Measurements from ENCODE around the gene PRKCH.
"Not testable (repeated sequence)": the region's sequence is repeated elsewhere in the genome, so short reads cannot be mapped to it uniquely, and the experiment has no call there.

PRKCH gene

DNA sequence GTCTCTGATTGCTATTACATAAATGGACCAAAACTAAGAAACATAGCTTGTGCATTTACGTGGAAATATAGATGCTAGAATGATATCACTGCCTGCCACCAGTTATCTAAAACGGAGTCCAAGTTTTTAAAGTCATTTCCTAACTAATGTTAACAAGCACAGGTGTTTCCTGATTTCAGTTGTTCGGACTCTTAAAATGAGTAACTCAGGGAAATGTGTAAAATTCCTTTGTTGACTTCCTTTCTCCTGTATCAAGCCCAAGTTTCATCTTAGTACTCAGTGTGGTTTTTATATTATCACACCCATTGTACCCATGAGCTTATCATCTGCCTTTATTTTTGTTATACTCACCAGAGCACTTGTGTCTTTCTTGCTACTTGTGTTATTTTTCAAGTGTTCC, 13.2 kb upstream of the PRKCH start:
- no peak for DNase-seq (ENCODE audit: low read depth in 2 of 2)

DNA sequence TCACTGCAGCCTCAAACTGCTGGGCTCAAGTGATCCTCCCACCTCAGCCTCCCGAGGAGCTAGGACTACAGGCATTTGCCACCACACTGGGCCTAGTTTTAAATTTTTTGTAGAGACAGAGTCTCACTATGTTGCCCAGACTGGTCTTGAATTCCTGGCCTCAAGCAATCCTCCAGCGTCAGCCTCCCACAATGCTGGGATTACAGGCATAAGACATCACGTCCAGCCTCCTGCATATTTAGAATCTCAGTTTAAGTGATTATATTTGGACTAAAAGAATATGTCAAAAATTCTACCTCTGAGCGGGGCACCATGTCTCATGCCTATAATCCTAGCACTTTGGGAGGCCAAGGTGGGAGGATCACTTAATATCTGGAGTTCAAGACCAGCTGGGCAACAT, 12.7 kb upstream of the PRKCH start:
- DNase-seq (ENCODE audit: low read depth in 2 of 2) = not testable (repeated sequence)

DNA sequence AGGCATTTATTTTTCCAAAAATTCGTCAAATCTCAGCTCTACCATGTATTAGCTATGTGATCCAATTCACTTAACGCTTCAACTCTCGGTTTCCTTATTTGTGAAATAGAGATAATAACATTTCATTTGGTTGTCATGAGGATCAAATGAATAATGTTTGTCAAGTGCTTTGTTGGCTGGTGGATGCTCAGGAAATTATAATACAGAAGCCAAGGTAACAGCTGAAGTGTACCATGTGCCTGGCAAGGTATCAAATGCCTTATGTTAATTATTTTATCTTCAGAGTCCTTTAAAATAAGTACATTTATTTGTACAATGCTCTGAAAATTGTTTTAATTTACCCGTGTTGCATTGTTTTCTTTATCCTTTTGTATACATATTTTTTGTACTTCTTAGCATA, 6.1 kb upstream of the PRKCH start:
- no peak for DNase-seq (ENCODE audit: low read depth in 2 of 2)

DNA sequence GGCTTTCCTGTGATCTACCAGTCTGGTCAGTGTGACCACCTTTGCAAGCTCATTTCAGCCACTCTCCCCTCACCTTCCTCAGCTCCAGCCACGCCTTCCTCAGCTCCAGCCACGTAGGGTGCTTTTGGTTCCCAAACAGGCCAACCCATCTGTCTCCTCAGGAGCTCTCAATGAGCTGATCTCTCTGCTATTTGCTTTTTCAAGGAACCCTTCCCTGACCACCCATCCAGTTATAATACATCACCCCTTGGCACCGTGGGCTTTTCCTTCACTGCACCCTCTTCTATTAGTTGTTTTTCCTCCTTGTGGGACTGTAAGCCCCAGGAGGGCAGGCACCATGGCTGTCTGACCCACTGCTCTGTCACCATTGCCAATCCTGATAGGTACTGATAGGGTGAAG, 2.3 kb upstream of the PRKCH start:
- no peak for DNase-seq (ENCODE audit: low read depth in 2 of 2)

DNA sequence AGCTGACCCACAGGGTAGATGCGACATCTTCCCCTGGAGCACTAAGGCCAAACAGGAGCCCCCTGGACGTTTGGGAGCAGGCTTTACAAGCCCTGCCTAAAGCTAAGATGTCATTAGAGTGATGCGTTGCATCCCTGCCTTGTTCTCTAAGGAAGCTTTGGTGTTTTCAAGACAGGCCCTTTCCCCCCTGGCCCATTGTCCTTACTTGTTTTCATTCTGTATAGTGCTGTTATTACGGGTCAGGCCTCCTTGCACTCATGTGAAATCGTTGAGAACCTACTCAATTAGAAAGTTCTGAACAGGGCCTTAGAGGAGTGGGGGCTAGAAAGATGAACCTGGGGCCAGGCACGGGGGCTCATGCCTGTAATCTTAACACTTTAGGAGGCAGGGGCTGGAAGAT, 1.7 kb upstream of the PRKCH start:
- no peak for DNase-seq (ENCODE audit: low read depth in 2 of 2)

DNA sequence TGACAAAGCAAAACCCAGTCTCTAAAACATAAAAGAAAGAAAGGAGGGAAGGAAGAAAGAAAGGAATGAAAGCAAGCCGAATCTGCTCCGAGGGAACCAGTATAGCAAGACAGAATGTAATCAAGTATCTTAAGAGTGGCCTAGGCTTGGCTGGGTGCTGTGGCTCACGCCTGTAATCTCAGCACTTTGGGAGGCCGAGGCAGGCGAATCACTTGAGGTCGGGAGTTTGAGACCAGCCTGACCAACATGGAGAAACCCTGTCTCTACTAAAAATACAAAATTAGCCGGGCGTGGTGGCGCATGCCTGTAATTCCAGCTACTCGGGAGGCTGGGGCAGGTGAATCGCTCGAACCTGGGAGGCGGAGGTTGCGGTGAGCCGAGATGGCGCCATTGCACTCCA, 1.2 kb upstream of the PRKCH start:
- DNase-seq (ENCODE audit: low read depth in 2 of 2) = not testable (repeated sequence)

DNA sequence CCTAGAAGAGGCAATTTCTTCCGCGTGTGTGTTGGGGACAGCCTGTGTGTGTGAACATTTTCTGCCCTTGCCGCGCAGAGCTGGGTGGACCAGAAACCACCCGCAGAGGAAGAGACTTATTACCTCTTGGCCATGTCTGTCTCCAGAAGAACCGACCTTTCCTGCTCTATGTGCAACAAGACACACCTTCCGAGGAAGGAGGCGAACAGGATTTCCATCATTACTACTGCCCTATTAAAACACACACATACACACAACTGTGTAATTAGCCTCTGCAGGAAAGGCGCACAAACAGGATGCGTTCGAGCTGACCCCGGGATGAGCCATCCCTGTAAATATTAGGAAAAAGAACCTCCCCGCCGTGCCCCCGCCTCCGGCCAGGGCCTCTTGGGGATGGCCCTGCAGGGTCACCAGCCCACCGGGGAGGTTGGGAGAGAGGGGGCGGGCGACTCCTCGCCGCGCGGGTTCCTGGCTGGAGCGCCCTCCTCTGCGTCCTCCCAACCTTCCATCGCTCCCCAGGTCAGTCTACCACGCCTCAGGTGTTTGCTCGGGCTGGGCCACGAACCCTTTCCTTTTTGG, 484 bp upstream of the PRKCH start:
- no peak for DNase-seq (ENCODE audit: low read depth in 2 of 2)

DNA sequence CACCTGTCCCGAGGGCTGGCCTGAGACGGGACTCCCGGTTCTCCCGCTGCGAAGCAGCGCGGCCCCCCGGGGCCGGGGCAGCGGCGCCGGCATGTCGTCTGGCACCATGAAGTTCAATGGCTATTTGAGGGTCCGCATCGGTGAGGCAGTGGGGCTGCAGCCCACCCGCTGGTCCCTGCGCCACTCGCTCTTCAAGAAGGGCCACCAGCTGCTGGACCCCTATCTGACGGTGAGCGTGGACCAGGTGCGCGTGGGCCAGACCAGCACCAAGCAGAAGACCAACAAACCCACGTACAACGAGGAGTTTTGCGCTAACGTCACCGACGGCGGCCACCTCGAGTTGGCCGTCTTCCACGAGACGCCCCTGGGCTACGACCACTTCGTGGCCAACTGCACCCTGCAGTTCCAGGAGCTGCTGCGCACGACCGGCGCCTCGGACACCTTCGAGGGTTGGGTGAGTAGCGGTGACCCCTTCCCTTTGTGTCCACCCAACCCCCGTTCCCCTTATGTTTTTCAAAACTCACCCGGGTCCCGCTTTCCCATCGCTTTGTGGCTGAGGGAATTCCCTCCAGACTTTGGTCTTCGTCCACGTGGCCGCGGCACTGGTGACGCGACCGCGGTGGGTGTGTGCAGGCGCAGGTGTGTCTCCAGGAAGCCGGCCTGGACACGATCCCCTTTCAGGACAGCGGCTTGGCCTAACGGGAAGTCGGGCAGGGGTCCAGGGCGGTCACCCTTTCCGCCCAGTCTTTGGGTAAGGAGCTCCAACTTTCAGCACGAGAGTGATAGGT, 826 bp downstream of the PRKCH start:
- no peak for DNase-seq (ENCODE audit: low read depth in 2 of 2)

DNA sequence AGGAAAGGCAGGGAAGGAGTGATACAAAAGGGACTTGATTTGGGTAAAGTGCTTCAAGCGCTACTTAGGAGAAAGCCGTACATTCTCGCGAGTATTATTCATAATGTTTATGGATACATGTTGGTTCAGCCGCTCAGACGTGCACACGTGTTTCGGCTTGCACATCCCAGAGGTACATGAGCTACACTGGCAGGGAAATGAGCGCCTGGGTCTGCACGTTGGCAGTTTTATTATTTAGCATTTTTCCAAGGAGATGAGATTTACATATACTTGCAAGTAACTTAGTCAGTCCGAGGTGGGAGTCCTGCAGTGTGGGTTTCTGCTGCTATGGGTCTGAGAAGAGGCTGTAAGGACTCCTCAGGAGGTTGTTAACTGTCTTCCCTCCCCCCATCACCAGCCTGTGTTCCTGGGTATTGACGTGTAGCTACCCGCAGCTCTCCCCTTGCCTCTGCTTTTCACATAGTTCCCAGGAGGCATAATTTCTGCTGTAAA, 1.5 kb downstream of the PRKCH start:
- no peak for DNase-seq (ENCODE audit: low read depth in 2 of 2)

DNA sequence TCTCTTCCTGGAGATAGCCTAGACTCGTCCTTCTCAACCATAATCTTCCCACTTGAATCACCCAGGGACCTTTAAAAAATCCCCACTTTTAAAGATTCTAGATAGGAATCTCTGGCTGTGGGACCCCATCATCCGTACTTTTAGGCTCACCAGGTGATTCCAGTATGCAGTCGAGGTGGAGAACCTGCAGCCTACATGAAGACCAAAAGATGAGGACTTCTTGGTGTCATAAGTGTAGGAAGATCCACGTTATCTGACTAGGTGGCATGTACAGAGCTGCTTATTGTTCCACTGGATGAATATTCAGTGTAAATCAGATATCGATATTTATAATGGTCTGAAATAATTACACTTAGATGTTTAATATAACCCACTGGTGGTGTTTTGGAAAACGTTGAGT, 2.6 kb downstream of the PRKCH start:
- no peak for DNase-seq (ENCODE audit: low read depth in 2 of 2)

DNA sequence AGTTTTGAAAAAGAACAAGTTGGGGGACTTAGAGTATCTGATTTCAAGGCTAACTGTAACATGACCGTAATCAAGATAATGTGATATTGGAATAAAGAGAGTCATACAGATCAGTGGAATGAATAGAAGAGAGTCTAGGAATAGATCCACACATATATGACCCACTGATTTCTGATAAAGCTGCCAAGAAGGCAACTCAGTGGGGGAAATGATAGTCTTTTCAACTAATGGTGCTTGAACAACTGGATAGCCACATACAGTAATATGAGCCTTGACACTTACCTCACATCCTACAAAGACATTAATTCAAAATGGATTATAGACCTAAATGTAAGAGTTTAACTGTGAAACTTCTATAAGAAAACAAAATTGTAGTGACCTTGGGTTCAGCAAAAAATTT, 3.8 kb downstream of the PRKCH start:
- DNase-seq (ENCODE audit: low read depth in 2 of 2) = no peak

DNA sequence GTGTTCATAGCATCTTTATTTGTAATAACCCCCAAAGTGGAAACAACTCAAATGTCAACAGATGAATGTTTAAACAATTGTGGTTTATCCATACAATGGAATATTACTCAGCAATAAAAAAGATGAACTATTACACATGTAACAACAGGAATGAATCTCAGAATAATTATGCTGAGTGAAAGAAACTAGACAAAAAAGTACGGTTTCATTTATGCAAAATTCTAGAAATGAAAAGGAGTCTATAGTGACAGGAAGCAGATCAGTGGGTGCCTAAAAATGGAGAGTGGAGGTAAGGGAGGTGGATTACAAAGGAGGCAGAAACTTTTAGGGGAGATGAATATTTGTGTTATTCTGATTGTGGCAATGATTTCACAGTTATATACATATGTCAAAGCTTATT, 4.8 kb downstream of the PRKCH start:
- DNase-seq (ENCODE audit: low read depth in 2 of 2) = no peak

DNA sequence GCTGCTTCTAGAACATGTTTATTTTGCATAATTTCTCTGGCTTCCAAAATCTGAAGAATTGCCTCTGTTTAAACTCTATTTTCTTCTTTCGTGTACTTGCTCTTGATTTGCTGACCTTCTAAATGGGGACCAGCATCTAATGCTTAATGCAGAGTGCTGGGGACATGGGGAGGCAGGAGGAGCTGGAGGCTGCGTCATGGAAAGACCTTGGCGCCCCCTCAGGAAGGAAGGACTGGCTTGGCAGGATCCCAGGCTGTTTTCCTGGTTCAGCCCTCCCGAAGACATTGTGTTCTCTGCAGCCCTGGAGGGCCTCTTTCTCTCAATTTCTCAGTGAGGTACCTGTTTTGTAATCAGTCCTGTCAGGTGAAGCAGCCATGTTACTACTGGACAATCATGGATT, 5.5 kb downstream of the PRKCH start:
- DNase-seq (ENCODE audit: low read depth in 2 of 2) = no peak

DNA sequence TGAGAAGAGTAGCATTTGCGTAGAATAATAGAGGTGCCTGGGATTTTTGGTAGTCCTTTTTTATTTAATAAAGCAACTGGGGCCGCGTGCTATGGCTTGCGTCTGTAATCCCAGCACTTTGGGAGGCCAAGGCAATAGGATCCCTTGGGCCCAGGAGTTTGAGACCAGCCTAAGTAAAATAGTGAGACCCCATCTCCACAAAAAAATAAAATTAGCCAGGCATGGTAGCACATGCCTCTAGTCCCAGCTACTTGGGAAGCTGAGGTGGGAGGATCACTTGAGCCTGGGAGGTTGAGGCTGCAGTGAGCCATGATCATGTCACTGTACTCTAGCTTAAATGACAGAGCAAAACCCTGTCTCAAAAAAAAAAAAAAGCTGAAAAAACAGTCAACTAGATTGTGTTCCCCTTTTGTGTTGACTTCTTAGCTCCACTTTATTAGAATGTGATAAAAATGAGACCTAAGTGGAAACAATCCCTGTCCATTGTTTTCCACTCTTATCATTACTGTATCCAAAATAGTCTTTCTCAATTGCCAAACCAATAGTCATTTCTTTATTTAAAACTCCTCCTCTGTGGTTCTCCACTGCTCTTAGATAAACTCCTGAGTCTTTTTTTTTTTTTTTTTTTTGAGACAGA, 7.4 kb downstream of the PRKCH start:
- DNase-seq (ENCODE audit: low read depth in 2 of 2) = no peak

DNA sequence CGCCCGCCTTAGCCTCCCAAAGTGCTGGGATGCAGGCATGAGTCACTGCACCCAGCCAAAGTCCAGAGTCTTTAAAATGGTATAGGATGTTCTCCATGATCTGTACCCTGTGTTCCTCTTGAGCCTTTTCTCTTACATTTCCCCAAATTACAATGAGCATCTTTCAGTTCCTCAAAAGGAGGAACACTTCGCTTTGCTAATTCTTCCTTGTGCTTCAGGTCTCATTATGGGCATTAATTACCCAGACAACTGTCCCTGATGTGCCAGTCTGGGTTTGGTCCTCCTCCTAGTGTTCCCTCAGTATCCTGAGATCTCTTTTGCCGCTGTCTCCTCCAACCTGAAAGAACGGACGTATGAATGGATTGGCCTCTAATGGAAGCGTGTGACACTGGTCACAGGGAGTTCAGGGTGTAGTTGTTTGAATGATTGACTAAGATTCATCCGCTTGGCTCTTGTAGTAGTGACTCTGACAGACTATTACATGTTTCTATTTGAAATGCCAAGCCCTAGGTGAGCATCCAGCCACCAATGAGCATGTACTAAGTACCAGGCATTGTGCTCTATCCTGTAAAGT, 8.2 kb downstream of the PRKCH start:
- DNase-seq (ENCODE audit: low read depth in 2 of 2) = no peak

DNA sequence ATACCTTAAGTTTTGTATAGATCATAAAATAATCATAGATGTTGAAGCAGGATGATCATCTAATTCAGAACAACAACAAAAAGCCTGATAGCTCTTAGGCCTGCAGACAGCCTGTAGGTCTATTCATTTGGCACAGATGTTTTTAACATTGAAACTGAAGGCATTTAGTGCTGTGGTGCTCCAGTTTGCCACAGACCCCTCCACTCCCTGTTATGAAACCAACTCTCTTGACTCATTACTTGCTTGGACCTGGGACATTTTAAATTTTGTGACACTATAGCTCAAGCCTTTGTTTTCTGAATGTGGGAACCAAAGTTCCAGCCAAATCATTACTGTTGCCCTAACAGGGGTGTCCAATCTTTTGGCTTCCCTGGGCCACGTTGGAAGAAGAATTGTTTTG, 9.1 kb downstream of the PRKCH start:
- DNase-seq (ENCODE audit: low read depth in 2 of 2) = no peak

DNA sequence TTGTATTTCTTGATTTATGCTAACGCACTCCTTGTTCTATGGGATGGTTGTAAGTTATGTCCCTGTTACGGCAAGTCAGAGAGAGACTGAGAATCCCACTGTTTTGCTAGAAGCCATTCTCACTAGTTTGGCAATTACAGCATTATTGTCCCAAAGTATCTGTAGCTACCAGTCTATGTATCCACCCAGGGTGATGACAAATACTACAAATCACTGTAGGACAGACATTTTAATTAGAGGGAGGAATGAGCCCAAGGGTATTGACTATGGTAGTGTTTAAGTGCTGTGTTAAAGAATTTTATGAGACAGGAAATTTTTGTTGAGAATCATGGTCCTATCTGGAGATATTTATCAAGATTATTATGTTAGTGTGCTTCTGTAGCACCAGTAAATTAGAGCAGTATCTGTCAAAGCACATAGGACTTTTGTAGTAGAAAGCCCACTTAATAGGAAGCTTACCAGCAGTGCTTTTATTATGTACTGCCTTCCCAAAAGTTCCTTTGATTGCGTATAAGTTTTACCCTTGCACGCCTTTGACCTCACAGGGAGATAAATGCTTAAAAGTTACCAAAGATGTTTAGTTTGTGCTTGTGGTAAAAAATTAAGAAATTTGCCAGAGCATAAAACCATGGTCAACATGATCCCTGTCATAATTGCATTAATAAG, 10.7 kb downstream of the PRKCH start:
- no peak for DNase-seq (ENCODE audit: low read depth in 2 of 2)

DNA sequence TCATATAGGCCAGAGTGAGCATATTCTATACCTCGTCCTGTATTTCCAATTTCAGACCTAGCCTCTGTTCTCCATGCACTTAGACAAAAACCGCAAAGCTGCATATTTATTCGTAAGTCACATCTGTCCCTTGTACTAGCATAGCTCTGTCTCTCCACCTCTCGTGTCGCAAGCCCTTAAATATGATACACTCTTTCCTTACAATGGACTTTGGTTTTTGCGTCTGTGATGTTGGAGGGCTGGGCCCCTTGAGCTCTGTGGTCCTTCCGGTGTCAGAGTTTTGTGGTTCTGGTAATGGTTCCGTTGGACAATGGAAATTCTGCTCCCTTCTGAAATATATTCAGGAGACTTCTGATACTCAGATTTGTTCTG, 11.3 kb downstream of the PRKCH start:
- no peak for DNase-seq (ENCODE audit: low read depth in 2 of 2)

DNA sequence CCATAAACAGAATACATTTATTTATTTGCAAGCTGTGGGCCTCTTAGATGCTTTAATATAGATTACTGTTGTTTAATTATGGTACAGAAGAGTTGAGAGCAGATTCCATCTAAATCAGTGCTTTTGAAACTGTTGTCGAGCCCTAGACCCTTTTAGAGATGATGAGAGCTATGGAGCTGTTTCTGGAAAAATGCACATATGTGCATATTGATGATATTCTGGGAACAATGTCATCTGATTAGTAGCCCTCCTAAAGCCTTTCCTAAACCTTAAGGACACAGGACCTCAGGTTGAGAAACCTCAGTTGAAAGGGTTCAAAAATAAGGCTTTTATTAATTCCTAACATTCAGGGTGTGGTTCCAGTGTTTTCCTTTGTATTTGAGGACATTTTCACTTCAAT, 11.7 kb downstream of the PRKCH start:
- no peak for DNase-seq (ENCODE audit: low read depth in 2 of 2)

DNA sequence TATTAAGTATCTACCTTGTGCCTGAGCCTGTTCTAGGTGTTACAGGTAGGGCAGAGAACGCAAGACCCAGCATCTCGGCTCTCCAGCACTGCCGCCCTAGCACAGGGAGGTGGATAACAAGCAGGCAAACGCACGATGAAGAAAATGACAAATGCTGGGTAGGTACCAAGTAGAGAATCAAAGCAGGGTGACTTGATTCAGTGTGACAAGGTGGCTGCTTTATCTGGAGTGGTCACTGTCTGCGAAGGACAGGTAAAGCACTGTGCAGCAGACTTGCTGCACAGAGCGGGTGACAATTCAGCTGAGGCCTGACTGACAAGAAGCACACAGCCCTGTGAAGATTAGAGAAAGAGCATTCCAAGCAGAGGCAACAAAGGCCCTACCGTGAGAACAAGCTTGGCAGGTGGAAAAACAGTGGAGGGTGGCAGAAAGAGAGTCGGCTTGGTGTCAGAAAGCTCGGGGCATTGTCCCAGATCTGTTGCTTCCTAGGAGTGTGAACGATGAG, 12.9 kb downstream of the PRKCH start:
- DNase-seq (ENCODE audit: low read depth in 2 of 2) = no peak

DNA sequence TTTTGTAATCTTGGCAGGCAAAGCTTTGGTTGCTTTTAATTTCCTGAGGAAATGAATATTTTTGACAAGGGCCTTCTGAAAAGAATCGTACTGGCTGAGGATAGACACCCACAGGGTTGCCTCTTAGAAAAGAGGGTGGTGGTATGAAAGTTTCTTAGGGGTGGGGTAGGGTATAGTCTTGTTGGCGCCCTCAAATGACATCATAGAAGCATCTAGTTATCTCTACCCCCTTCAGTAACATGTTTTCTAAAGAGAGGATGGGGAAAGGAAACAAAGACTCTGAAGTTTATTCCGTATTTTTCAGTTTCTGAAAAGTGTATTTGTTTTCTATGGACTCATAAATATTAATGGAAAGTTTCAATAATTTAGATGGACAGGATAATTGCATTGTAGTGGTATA, 13.7 kb downstream of the PRKCH start:
- no peak for DNase-seq (ENCODE audit: low read depth in 2 of 2)

DNA sequence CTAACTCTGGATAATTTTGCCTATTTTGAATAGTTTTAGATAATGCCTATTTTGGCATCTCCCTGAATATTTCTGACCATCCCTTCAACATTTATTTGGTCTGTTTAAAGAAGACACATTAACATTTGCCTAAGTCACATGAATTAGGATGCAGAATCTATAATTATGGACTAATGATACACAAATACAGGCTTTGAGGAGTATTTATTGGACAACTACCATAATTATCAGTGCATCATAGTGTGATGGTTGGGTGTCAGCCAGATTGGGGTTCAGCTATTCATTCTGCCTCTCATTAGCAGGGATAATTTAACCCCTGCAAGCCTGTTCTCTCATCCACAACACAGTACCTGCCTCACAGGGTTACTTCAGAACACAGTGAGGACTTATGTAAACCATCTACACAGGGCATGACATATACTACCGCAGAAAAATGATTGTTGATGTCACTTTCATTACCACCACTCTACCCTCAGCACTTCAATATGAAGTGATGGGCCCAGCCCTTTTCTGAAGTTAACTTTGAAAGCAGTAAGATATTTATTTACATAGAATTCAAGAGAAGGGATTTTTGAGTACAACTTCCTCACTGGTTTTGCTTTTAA, 14.4 kb downstream of the PRKCH start:
- no peak for DNase-seq (ENCODE audit: low read depth in 2 of 2)

All from stimulated activated CD4-positive, alpha-beta T cell treated with anti-CD3 and anti-CD28 coated beads, Interleukin-15, amount 100 ng/mL, for 48 hours (primary cell).